Cortex of kidney (tissue), 1 donor: ENCODE measurements around the gene GNLY.
"Not testable (repeated sequence)": the region's sequence is repeated elsewhere in the genome, so short reads cannot be mapped to it uniquely, and the experiment has no call there.

ENCODE experiments used
- DNase-seq: peaks from one replicate; lab custom pipeline; 2025; lab: John Stamatoyannopoulos, UW

GNLY gene

GRCh38 chr2:85694052-85695025 is at the start of gene GNLY:
Gene GNLY (plus strand): TSS chr2:85694358. CDS start chr2:85694419, 61 bp downstream.
- DNase-seq: no peak

- DNase-seq: no peak
These were observed 49.2 kb upstream of the GNLY start for GRCh38 chr2:85644909-85645308.

GRCh38 chr2:85646166-85646565 is 48.0 kb upstream of the GNLY start:
- DNase-seq: no peak

GRCh38 chr2:85647823-85648526 is 46.2 kb upstream of the GNLY start:
- no peak for DNase-seq

GRCh38 chr2:85648619-85649018 is 45.5 kb upstream of the GNLY start:
- no peak for DNase-seq

- DNase-seq: no peak
These were observed 44.7 kb upstream of the GNLY start for GRCh38 chr2:85649201-85650190.

- no peak for DNase-seq
These were observed 43.7 kb upstream of the GNLY start for GRCh38 chr2:85650456-85650855.

- no peak for DNase-seq
These were observed 43.1 kb upstream of the GNLY start for GRCh38 chr2:85651097-85651496.

GRCh38 chr2:85652056-85652455 is 42.1 kb upstream of the GNLY start:
- DNase-seq: no peak

GRCh38 chr2:85653996-85654395 is 40.2 kb upstream of the GNLY start:
- no peak for DNase-seq

GRCh38 chr2:85655961-85656417 is 38.2 kb upstream of the GNLY start:
- DNase-seq: no peak

GRCh38 chr2:85656468-85656867 is 37.7 kb upstream of the GNLY start:
- no peak for DNase-seq

- DNase-seq: not testable (repeated sequence)
These were observed 36.8 kb upstream of the GNLY start for GRCh38 chr2:85657399-85657798.

GRCh38 chr2:85659324-85659981 is 34.7 kb upstream of the GNLY start:
- no peak for DNase-seq

- not testable (repeated sequence) for DNase-seq
These were observed 33.9 kb upstream of the GNLY start for GRCh38 chr2:85660301-85660700.

GRCh38 chr2:85660725-85661124 is 33.4 kb upstream of the GNLY start:
- DNase-seq: no peak

GRCh38 chr2:85661139-85661858 is 32.9 kb upstream of the GNLY start:
- DNase-seq: no peak

- DNase-seq: no peak
These were observed 31.1 kb upstream of the GNLY start for GRCh38 chr2:85662899-85663593.

GRCh38 chr2:85663594-85664565 is 30.3 kb upstream of the GNLY start:
- DNase-seq: no peak
